ENCODE data around the gene EIF4A2. TPM values are rescaled to one million over a fixed set of nuclear protein-coding genes. Genes with fewer than 3 reads are reported as not detected.
A peak's percentile ranks its signal among the peaks of the same experiment; 100 is the strongest.

Gene EIF4A2
- total and polyA plus RNA-seq, 2 experiments from 2014 or later, result 359 to 911 TPM

DNA sequence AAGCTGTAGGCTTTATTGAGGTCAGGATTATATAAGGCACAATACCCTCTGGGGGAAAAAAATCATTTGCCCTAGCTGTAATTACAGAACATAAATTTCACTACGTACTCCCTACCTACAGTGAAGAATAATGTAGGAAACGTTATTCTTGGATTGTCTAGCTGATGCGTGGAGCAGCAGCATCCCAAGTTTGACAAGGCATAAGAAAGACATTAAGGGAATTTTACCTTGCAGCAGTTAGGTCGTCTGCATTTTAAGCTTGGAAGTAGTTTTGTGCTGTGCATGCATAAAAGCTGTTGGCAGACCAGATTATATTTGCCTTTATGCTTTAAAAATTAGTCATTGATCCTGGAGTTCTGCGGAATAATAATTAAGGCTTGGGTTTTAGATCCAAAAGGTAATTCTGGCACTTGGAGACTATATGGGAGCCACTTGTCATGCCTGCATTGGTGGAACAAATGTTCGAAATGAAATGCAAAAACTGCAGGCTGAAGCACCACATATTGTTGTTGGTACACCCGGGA lies 2.2 kb downstream of the EIF4A2 start:
- TF ChIP-seq, protein P1, sequence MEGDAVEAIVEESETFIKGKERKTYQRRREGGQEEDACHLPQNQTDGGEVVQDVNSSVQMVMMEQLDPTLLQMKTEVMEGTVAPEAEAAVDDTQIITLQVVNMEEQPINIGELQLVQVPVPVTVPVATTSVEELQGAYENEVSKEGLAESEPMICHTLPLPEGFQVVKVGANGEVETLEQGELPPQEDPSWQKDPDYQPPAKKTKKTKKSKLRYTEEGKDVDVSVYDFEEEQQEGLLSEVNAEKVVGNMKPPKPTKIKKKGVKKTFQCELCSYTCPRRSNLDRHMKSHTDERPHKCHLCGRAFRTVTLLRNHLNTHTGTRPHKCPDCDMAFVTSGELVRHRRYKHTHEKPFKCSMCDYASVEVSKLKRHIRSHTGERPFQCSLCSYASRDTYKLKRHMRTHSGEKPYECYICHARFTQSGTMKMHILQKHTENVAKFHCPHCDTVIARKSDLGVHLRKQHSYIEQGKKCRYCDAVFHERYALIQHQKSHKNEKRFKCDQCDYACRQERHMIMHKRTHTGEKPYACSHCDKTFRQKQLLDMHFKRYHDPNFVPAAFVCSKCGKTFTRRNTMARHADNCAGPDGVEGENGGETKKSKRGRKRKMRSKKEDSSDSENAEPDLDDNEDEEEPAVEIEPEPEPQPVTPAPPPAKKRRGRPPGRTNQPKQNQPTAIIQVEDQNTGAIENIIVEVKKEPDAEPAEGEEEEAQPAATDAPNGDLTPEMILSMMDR (IDR thresholded peaks at IDR 0.05; ENCODE audit: low read depth, low read length), result no peak
- H3K27me3 ChIP-seq, result no peaks in the 10 kb centered on the region
- H3K9me3 ChIP-seq (ENCODE audit: low read depth), result no peaks in the 10 kb centered on the region
- peak overlapping the region; percentile 99 for H3K27ac ChIP-seq
- peaks cover 12% of the 10 kb centered on the region for H3K4me1 ChIP-seq (ENCODE audit: low read depth)
- H3K4me3 ChIP-seq, result peak overlapping the region; percentile 79
- no peak for DNase-seq (ENCODE audit: low read depth in 1 of 2, low spot score in 1 of 2)
- peaks cover 63% of the 10 kb centered on the region for H3K36me3 ChIP-seq

DNA sequence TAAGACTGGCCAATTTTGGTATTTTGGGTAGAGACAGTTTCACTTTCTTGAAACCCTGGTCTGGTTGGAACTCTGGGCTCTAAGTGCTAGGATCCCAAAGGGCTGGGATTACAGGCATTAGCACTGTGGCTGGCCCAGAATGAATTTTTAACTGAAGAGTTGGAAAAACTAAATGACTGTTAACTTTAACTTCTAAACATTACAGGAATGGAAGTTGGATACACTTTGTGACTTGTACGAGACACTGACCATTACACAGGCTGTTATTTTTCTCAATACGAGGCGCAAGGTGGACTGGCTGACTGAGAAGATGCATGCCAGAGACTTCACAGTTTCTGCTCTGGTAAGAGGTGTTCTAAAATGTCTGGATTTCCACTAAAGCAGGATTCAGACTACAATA lies 3.5 kb downstream of the EIF4A2 start:
- TF ChIP-seq, protein P1 (IDR thresholded peaks at IDR 0.05; ENCODE audit: low read depth, low read length), result no peak
- H3K4me1 ChIP-seq (ENCODE audit: low read depth), result peaks cover 12% of the 10 kb centered on the region
- no peak overlapping the region for H3K4me3 ChIP-seq
- H3K9me3 ChIP-seq (ENCODE audit: low read depth), result no peaks in the 10 kb centered on the region
- DNase-seq (ENCODE audit: low read depth in 1 of 2, low spot score in 1 of 2), result no peak
- H3K27ac ChIP-seq, result peak overlapping the region; percentile 33
- H3K27me3 ChIP-seq, result no peaks in the 10 kb centered on the region
- H3K36me3 ChIP-seq, result peaks cover 66% of the 10 kb centered on the region

DNA sequence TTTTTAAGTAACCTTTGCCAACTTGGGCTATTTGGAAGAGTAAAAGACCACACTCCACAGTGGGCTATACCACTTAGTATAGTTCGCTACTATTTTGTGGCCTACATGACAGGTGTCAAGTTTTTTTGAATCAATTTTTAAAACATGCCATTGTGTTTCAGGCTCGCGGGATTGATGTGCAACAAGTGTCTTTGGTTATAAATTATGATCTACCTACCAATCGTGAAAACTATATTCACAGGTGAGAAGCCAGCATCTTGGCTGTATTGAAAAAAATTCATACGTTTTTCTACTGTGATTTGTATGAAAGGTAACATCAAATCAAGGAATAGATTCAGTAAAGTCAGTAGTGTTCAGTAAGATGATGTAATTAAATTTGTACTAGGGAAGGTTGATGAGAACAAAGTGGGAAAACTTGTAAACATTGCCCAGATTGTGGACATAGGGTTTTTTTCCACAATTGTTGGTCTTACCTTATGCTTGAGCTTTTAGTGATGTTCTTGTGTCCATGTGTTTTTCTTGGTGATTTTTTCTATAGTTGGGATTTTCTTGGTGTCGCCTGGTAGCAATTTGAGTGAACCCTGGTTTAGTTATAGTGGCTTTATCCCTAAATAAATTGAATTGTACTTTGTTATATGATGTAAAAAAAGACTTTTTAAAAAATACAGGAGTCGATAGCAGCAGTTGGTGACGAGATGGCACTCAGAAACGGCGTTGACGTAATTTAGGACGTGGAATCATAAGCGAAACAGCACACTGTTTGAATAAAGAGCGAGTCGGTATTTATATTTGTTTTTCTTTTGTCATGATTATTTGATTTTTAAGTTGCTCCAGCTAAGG lies 4.5 kb downstream of the EIF4A2 start:
- H3K27ac ChIP-seq, result peak overlapping the region; percentile 33

DNA sequence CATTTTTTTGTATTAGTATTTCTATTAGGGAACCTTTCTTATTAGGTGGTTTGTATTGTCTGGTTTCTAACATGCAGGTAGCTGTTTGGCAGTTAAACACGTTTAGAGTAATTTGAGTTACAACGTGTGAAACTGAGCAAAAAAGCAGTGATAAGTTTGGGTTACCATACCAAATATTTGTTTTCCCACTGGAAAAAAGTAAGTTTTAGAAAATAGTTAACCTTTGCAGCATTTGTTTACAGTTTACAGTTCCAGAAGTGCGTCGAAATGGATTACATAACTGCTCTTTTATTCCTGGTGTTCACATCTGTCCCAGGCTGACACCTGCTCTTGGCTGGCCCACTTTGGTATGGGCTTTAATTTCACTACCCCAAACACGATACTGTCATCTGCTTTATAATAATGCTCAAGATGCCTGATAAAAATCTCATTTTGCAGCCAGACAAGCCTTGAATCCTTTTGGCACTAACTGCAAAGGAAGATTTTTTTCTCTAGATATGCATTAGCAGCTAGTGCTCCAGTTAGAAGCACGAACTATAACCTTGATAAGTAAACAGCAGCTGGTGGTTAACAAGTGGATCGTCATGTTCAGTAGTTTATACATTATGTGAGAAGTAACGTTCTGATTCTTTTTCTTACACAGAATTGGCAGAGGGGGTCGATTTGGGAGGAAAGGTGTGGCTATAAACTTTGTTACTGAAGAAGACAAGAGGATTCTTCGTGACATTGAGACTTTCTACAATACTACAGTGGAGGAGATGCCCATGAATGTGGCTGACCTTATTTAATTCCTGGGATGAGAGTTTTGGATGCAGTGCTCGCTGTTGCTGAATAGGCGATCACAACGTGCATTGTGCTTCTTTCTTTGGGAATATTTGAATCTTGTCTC lies 5.3 kb downstream of the EIF4A2 start:
- TF ChIP-seq, protein P1 (IDR thresholded peaks at IDR 0.05; ENCODE audit: low read depth, low read length), result no peak
- peaks cover 12% of the 10 kb centered on the region for H3K4me1 ChIP-seq (ENCODE audit: low read depth)
- peaks cover 78% of the 10 kb centered on the region for H3K36me3 ChIP-seq
- no peak for DNase-seq (ENCODE audit: low read depth in 1 of 2, low spot score in 1 of 2)
- H3K27ac ChIP-seq, result no peak overlapping the region
- H3K27me3 ChIP-seq, result no peaks in the 10 kb centered on the region
- no peak overlapping the region for H3K4me3 ChIP-seq
- no peaks in the 10 kb centered on the region for H3K9me3 ChIP-seq (ENCODE audit: low read depth)

More for the DNA sequence above, 4.5 kb downstream of the EIF4A2 start:
- H3K27me3 ChIP-seq, result no peaks in the 10 kb centered on the region
- no peaks in the 10 kb centered on the region for H3K9me3 ChIP-seq (ENCODE audit: low read depth)
- peaks cover 76% of the 10 kb centered on the region for H3K36me3 ChIP-seq
- no peak for DNase-seq (ENCODE audit: low read depth in 1 of 2, low spot score in 1 of 2)
- TF ChIP-seq, protein P1 (IDR thresholded peaks at IDR 0.05; ENCODE audit: low read depth, low read length), result no peak
- H3K4me3 ChIP-seq, result no peak overlapping the region
- peaks cover 12% of the 10 kb centered on the region for H3K4me1 ChIP-seq (ENCODE audit: low read depth)

DNA sequence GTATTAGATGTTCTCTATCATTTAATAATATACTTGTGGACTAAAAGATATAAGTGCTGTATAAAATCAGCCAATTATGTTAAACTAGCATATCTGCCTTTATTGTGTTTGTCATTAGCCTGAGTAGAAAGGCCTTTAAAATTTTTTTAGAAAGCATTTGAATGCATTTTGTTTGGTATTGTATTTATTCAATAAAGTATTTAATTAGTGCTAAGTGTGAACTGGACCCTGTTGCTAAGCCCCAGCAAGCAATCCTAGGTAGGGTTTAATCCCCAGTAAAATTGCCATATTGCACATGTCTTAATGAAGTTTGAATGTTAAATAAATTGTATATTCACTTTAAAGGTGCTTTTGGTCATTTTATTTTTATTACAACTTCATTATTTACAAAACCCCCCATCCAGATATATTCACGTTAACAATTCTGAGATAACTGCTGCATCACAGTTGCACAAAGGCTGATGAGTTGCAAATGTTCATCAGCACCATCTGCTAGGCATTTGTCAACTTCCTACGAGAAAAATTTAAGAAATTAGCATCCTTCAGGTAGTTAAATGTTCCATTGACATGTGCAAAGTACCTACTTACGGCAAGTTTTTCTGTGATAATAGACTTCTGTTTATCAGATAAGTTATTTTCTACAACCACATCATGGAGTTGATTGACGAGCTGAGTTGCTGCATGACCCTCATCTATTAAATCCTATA lies 6.3 kb downstream of the EIF4A2 start:
- Histone ChIP-seq H3K27me3 (no peaks in the 10 kb centered on the region), H3K4me1 (ENCODE audit: low read depth) (peaks cover 12% of the 10 kb centered on the region), H3K36me3 (peaks cover 83% of the 10 kb centered on the region), H3K4me3 (no peak overlapping the region), H3K9me3 (ENCODE audit: low read depth) (no peaks in the 10 kb centered on the region), H3K27ac (peak overlapping the region; percentile 4)
- TF ChIP-seq, protein P1 (IDR thresholded peaks at IDR 0.05; ENCODE audit: low read depth, low read length), result no peak
- DNase-seq (ENCODE audit: low read depth in 1 of 2, low spot score in 1 of 2), result peak in 1 of 2 donors; percentile 13
